ENCODE results near the gene SEMA3E.
"Not testable (repeated sequence)": the region's sequence is repeated elsewhere in the genome, so short reads cannot be mapped to it uniquely, and the experiment has no call there.

Gene SEMA3E

GRCh38 chr7:83457022-83457892 is 191.7 kb downstream of the SEMA3E start:
- in situ Hi-C loops (cut with MboI; ENCODE audit: low sequenced_read_pairs): no loop called here

DNA sequence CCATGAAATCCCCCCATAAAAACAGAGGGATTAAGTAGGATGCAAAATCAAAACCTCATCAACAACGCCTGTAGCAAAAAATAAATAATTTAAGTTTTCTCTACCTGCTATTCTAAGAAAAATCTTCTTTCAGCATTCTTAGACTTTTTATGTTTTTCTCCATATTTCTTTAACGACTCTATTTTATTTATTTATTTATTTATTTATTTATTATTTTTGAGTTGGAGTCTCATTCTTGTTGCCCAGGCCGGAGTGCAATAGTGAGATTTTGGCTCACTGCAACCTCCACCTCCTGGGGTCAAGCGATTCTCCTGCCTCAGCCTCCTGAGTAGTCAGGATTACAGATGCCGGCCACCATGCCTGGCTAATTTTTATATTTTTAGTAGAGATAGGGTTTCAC is 192.5 kb downstream of the SEMA3E start:
- in situ Hi-C loops (cut with MboI; ENCODE audit: low sequenced_read_pairs): no loop called here

DNA sequence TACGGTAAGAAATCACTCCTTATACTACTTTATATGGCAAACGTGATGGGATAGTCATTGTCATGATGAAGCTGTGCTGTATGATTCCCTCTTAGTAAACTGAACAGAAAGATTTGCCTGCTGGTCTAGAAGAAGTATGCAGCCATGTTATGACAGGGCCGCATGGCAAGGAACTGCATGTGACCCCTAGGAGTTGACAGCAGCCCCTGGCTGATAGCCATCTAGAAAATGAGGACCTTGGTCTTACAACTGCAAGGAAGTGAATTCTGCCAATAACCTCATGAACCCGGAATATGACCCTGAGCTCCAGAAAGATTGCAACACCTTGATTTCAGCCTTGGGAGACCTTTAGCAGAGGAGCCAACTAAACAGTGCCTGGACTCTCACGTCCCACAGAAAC is 193.3 kb downstream of the SEMA3E start:
- in situ Hi-C loops (cut with MboI; ENCODE audit: low sequenced_read_pairs): no loop called here

DNA sequence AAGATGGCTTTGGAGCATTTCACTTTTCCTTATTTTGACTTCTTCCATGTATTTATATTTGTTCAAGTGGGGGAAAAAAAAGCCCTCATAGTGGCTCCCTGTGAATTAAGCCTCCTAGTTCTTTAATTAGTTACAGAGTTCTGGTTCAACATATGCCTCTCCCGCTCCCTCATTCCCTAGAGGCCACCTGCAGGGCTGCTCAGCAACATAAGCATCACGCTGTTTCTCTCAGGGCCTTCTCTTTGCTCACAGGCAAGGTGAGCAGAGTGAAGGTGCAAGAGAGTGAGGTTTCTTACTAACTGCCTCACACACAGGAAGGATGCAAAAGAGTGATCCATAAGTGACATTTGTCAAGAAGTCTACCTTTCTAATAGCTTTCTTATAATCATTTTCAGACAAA is 196.7 kb downstream of the SEMA3E start:
- in situ Hi-C loops (cut with MboI; ENCODE audit: low sequenced_read_pairs): no loop called here

GRCh38 chr7:83451501-83452045 is 197.4 kb downstream of the SEMA3E start:
- in situ Hi-C loops (cut with MboI; ENCODE audit: low sequenced_read_pairs): no loop called here

- in situ Hi-C loops (cut with MboI; ENCODE audit: low sequenced_read_pairs): no loop called here
These were observed 199.2 kb downstream of the SEMA3E start for GRCh38 chr7:83449781-83450180.

DNA sequence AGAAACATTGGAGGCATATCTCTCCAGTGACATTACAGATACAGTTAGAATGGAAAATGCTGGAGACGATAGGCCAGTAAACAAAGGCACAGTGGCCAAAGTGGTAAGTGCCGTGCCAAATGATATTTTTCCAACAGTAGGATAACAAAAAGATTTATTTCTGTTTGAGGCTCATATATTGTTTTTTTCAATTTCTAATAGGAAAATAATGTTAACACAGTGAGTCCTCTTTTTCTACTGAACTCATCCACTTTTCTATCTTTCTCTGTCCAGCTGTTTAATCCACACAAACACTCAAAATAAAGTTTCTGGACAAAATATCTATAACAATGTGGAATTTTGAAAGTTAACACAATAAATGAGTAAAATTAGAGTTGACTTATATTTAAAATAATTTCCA is 201.3 kb downstream of the SEMA3E start:
- in situ Hi-C loops (cut with MboI; ENCODE audit: low sequenced_read_pairs): no loop called here

GRCh38 chr7:83446102-83446669 is 202.8 kb downstream of the SEMA3E start:
- in situ Hi-C loops (cut with MboI; ENCODE audit: low sequenced_read_pairs): no loop called here

DNA sequence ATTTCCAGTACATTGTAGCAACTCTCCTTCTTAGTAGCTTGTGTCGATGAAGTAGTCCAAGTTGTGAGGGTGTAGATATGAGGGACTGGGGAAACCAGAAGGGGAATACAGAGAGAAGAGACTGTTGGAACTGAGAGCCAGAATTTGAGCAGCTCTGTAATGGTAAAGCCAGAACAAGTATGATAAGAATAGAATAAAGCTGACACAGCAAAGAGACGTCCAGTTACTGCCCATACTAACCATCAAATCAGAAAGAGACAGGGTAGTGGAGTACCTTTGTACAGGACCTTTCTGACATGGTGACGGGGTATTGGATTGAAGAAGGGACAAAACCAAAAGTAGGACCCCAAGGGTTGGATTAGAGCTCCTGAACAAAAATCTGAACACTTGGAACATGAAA is 206.0 kb downstream of the SEMA3E start:
- in situ Hi-C loops (cut with MboI; ENCODE audit: low sequenced_read_pairs): no loop called here

DNA sequence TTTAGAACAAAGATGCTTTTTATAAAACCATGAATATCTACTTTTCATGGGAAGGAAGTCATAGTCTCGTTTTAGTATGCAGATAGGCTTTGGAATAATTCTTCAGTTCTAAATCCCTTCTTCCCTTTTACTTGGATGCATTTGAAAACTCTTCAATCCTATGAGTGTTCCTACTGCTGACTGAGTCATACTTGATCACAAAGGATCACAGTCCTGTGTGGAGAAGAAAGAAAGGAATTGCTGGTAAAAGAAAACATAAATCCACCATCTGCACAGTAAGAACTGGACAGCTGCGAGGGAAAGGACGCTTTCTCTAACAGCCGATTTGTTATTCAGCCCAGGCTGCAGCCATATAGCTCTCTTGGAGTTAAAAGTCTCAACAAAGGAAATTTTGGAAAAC is 209.9 kb downstream of the SEMA3E start:
- in situ Hi-C loops (cut with MboI; ENCODE audit: low sequenced_read_pairs): no loop called here

DNA sequence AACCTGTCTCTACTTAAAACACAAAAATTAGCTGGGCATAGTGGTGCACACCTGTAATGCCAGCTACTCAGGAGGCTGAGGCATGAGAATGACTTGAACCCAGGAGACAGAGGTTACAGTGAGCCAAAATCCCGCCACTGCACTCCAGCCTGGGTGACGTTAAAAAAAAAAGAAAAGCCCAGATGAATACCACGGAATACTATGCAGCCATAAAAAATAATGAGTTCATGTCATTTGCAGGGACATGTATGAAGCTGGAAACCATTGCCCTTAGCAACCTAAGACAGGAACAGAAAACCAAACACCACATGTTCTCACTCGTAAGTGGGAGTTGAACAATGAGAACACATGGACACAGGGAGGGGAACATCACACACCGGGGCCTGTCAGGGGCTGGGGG is 218.7 kb downstream of the SEMA3E start:
- in situ Hi-C loops (cut with MboI; ENCODE audit: low sequenced_read_pairs): not testable (repeated sequence)

GRCh38 chr7:83429493-83429892 is 219.4 kb downstream of the SEMA3E start:
- in situ Hi-C loops (cut with MboI; ENCODE audit: low sequenced_read_pairs): no loop called here

GRCh38 chr7:83427884-83428283 is 221.1 kb downstream of the SEMA3E start:
- in situ Hi-C loops (cut with MboI; ENCODE audit: low sequenced_read_pairs): no loop called here

- in situ Hi-C loops (cut with MboI; ENCODE audit: low sequenced_read_pairs): no loop called here
These were observed 222.6 kb downstream of the SEMA3E start for GRCh38 chr7:83426325-83426724.

- in situ Hi-C loops (cut with MboI; ENCODE audit: low sequenced_read_pairs): no loop called here
These were observed 229.9 kb downstream of the SEMA3E start for GRCh38 chr7:83419013-83419412.

DNA sequence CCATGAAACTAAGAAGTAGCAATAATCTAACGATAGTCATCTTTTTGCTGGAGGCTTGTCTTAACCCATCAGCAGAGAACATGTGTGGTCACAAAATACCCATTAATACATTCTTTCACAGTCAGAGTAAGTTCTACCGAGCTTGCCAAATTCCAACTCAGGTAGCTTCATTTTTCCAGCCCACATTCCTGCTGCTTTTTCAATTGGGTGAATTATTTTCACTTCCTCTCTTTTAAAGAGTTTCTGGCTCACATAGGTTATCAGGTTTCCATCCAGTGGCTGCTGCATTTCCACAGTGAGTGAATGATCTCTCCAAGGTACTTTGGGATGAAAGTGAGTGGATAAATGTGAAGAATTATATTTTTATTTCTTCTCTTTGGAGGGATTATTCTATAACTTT is 233.1 kb downstream of the SEMA3E start:
- in situ Hi-C loops (cut with MboI; ENCODE audit: low sequenced_read_pairs): no loop called here

DNA sequence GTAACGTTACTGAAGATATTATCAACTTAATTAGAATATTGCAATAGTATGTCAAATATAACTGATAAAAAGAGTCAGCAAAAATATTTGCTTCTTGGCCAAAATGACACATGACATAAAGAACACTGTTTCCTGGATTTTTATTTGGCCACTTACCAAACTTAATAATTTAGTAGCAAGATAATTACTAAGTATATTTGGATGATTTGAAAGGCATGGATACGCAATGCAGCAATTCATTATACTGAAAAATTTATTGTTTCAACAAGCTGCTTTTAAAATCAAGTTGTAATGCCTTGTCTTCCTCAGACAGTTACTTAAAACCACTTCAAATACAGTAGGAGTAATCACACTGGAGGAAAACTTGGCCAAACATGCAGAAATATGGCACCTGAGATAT is 234.0 kb downstream of the SEMA3E start:
- in situ Hi-C loops (cut with MboI; ENCODE audit: low sequenced_read_pairs): no loop called here

DNA sequence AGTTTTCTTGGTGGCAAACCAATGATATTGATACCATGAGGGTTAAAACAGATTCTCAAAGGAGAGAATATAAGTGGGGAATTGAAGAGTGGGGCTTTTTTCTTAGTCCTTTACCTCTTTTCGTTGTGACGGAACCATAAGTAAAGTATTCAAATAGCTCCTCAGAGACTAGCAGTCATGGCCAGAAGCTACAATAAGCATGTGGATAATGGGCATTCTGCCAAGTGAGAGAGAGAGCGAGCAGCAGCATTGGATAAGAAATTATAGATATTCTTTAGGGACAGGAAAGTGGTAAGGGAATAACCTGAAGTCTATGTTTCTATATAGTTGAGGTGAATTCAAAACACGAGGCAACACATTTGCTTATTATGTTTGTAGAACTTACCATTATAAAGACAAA is 235.1 kb downstream of the SEMA3E start:
- in situ Hi-C loops (cut with MboI; ENCODE audit: low sequenced_read_pairs): no loop called here

- in situ Hi-C loops (cut with MboI; ENCODE audit: low sequenced_read_pairs): no loop called here
These were observed 235.5 kb downstream of the SEMA3E start for GRCh38 chr7:83413424-83413823.

- in situ Hi-C loops (cut with MboI; ENCODE audit: low sequenced_read_pairs): no loop called here
These were observed 237.8 kb downstream of the SEMA3E start for GRCh38 chr7:83410989-83411591.

- in situ Hi-C loops (cut with MboI; ENCODE audit: low sequenced_read_pairs): no loop called here
These were observed 254.2 kb downstream of the SEMA3E start for GRCh38 chr7:83394776-83395175.

- in situ Hi-C loops (cut with MboI; ENCODE audit: low sequenced_read_pairs): no loop called here
These were observed 260.5 kb downstream of the SEMA3E start for GRCh38 chr7:83388436-83388835.

Data from HL-60/S4 treated with retinoic acid at 250 ng/mL for 4 days and 3 days (cell line).